Measurements from ENCODE around the gene GP5.

The GP5 gene

DNA sequence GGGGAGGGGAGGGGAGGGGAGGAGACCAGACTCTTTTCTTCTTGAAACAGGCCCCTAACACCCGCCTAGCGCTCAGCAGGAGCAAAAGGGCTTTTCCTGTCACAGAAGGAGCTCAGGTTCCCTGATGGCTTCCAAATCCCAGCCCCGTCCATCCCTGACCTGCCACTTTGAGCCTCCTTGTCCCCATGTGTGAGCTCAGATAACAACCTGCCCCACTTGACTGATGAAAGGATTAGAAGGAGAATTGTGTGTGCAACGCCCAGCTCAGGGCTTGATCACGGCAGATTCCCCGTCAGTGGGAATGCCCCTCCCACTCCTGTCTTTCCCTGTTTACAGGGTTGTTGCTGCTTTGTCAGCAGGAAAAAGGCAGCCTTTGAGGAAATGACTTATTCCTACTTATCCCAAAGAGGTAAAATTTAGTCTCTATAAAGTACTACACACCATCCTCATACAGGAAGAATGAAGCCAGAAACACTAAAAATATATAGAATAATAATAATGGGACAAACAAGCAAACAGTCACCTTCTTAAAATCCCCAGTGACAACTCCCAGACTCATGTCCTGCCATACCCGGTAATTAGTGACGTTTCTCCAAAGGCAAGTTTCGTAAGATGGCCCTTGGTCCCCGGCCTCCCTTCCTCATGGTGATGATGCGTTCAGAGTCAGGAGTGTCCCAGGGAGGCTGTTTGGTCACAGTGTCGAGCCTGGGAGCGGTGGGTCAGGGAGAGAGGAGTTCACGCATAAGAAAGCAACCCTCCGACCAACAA lies 23.4 kb downstream of the GP5 start:
- no peak for DNase-seq

DNA sequence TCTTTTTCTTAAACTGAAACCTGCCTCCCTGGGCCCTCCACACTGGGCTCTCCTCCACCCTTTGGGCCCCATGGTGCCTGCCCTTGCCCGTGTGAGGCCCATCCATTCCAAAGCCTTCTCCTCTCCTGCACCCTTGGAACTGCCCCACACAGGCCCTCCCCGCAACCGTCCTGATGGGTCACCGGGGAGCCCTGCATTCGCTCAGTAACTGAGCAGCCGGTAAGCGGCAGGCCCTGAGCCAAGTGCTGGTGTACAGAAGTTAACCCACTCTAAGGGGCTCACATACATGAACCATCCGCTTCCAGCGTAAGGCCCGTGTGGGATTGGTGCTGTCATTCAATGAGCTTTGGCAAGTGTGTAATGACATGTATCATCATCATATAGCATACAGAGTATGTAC lies 24.1 kb downstream of the GP5 start:
- no peak for DNase-seq

DNA sequence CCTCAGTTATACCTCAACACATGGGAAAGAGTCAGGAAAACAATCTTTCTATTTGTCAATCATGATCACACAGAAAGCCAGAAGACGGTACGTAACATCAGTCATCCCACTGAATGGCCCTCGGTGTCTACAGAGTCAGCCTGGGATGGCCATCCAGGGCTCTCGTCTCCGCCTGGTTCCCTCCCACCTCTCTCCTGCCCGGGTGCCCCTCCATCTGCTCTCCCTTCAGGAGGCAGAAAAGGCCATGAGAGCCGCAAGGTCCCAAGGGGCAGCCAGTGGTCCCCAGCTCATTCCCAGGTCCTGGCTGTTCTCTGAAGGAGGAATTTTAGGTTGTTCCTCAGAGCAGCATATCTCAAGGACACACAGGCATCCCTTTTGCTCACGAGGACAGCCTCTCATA lies 25.2 kb downstream of the GP5 start:
- DNase-seq: no peak

DNA sequence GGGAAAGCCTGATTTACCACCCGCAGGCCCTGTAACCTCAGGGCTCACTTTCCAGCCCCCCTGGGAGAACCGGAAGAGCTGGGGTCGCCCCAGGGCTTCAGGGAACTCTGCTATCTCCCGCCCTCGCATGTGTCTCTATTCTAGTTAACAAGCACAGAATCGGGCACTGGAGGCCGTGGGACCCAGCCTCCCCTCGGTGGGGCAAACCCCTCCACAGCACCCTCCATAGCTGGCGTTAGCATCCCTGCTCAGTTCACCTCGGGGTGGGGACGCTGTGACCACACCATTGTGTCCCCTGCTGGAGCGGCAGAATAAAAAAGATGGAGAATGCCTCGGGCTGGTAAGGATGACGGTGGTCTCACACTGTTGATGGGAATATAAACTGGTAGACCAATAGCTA lies 26.0 kb downstream of the GP5 start:
- DNase-seq: no peak

DNA sequence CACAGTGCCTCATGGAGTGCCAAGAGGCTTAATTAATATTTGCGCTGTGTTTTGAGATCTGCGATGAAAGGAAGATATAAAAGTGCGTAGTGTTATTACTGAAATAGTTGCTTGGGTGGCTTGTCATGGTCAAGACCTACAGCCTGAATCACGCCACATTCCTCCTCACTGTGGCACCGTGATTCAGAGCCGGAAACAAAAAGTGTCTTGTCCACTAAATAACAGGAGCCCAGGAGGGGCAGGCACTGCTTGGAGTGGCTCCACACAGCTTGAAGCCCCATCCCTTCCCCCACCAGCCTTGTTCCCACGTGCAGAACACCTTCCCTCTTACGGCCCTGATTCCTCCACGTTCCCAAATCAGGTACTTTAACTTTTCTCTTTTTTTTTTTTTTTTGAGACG lies 28.3 kb downstream of the GP5 start:
- no peak for DNase-seq

DNA sequence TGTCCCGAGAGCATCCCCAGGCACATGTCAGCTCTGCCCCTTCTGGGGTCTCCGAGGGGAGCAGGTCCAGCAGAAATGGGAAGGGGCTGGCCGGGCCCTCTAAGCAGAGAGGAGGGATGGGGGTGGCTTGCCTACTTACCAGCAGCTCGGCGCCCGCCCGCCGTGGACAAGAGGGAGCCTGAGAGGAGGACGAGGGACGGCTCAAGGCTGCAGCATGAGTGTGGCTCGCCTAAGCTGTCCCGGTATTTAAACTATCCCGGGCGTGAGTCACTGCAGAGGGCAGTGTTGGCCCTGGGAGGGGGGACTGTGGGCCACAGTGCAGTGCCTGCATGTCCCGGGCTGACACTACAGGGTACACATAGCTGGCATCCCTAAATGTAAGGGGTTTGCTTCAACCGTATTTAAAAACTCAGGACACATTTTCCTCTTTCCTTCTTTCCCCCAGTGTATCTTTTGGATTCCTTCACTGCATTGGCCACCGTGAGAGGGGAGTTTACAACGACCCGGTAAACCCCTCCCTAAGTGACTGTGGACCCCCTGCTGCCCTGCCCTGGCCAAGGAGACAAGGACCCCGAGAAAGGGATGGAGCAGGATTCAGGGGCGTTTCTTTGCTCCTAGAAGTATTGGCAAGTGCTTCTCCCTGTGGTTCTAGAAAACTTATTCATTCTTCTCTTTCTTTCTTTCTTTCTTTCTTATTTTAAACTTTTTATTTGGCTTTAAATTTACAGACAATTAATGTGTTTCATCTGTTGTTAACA lies 29.4 kb downstream of the GP5 start, which contains the start of gene LRRC15:
Gene LRRC15 (minus strand): TSS at position 222 of the 758 bp plus-strand sequence. CDS start 8,700 bp downstream, outside the sequence.
- DNase-seq: no peak

DNA sequence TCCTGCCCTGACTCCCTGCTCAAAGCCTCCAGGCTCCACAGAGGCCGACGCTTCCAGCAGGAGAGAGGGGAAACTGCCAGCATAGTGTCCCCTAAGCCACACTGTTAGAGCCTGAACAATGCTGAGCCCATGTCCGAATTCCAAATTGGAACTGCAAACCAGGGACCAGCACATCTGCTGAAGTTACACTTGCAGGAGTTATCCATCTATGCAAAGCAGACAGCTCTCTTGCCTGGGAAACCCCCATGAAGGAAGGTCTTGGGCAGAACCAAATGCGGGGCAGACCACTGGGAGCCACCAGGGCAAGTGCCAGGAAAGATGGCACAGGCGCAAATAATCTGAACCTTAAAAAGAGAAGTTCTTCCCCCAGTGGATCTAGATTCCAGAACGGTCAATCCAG lies 30.1 kb downstream of the GP5 start:
- DNase-seq: no peak

DNA sequence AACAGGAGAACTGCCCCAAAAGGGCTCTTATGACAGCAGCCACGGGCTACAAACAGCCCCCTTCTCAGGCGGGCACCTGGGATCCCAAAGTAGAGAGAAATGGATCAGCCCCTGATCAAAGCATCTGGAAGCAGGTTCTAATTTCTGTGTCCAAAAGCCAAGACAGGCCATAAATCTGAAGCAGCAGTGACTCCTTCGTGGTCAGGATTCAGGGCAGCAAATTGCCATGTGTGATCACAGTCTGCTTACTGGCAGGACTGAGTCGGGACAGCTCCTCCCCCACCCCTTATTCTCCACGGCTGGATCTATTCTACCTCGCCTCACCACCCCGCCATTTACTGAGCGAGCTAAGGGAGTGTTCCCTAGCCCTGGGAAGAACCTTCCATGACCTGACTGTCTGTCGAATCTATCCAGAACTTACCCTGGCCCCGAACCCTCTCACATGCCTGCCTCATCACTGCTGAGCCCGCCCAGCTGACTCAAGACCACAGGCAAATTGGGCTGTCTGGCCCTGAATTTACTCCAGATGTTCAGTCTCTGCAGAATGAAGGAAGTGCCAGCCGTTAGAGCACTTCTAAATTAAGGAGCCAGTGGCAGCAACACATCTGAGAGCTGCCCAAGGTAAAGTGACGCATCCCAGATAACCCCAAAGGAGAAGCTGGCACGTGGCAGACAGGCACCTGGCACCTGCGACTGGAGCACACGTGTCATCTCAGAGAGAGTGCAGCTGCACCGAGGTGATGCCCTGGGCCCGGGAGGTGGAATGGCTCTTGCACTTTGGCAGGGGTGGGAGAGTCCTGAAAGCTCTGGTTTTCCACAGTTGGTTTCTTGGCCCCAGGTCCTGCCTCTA lies 30.8 kb downstream of the GP5 start:
- DNase-seq: no peak

DNA sequence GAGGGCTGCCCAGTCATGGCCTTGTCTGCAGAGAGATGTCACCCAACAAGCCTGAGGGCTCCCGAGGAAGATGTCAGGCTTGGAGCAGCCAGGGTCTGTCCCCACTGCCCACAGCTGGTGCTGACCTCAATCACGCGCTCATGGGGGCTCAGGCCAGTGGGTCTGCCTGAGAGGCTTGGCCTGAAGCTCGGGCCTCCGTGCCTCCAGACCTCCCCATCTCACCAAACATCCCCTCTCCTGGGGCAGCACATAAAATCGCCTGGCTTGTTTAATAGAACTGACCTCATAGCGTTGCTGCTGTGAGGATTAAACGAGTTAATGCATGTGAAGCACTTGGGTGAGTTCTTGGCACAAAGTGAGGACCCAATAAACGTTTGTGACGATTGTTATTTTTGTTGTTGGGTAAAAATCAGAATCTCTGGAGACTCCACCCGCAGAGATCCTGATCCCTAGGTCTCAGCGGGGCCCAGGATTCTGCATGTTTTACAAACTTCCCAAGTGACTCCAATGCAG lies 33.0 kb downstream of the GP5 start:
- DNase-seq: no peak

DNA sequence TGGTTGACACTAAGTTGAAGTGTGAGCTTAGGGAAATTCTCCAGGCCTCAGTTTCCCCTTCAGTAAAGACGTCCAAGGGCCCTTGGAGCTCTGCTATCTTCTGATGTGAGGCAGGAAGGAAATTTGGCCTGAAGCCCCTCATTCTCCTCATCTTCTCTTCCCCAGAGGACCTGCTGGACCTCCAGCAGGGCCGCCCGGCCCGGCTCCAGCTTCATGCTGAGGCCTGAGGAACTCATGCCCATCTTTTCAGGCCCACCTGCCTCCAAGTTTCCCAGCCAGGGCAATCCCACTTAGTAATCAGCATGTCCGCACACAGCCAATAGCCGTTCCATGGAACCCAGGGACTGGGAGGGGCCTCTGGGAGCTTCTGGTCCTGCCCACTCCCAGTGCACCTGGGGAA lies 33.5 kb downstream of the GP5 start:
- DNase-seq: no peak

DNA sequence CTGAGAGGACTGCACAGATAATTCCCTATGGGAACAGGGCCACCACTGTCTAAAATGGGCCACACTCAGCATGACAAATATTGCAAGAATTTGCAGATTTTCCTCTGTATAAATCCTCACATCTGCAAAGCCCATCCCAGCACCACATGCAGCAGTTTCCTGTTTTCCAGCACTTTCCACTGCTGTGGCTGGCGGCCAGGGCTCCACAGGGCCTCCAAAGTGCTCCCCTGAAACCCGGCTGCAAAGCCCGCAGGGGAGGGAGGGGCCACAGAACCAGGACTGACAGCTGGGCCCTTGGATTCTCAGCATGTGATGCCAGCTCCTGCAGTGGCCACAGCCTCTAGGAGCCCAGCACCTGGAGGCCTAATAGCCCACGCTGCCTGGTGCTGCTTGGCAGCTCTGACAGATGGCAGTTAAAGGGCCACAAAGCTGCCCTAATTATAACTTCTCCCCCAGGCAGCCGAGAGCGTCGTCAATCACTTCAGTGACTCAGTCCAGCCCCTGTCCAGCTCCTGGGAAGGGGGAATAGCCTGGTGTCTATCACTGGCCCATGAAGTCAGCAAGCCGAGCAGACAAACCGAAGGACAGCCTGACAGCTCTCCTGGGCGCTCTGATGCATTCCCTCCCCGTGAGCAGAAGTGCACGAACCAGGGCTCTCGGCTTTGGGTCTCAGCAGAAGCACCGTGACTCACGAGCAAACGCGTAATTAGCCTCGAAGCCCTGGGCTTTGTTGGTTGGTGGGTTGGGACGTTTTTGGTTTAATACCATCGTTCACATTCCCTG lies 34.2 kb downstream of the GP5 start:
- no peak for DNase-seq

DNA sequence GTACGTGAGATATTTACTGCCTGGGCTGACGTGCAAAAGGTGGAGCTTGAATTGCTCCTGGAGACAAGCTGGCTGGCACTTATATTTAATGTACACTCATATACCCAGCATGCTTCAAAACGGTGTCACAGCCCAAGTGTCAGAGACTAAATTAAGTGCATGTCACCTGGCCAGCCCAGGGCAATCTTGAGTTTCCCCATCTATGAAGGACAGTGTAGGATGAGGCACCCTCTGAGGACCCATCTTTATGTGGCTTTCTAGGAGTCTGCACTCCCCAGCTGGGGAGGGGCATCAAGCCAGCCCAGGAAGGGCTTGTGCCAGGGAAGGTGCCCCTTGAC lies 34.8 kb downstream of the GP5 start:
- no peak for DNase-seq

DNA sequence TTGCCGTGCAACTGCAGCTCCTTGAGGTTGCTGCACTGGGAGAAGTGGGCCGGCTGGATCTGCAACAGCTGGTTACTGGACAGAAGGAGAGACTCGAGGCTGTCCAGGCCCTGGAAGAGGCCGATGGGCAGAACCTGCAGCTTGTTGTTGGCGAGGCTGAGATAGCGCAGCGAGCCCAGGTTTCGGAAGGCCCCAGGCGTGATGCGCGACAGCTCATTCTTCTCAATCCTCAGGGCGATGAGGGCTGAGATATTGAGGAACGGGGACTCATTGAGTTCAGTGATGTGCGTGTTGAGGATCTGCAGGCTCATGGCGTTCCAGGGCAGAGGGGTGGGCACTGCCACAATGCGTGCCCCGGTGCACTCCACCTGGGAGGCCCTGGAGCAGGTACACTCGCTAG lies 38.5 kb downstream of the GP5 start:
- no peak for DNase-seq

DNA sequence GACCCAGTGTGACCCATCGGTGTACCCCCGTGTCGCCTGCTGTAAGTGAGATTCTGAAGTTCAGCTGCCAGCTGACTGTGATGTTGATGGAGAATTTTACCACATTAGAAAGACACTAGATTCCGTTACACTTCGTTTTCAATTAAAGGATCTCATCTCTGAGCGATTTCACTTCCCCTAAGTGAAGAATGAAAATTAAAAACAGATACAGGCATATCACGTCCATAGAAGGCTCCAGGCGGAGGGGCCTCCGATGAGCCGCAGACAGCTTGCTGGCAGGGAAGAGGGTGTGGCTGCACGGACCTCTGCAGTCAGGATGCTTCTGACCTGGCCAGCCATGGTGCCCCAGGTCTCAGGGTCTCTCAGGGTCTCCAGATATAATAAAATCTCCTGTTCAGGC lies 41.4 kb downstream of the GP5 start:
- no peak for DNase-seq

DNA sequence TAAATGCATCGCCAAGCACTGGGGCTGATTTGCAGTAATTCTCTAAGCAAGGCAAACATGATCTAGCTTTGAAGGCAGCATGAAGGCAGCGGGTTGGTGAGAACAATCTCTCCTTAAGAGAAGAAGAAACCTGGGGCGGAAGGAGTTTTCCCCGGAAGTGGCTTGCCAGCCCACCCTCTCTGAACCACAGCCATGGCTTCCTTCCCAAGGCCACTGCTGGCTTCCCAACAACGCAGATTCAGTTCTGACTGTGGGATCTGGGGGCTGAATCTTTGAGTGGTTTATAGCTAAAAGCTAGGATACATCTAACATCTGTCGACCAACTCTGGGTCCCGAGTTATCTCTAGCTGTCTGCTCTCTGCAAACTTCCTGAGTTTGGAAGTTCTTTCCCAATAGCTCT lies 43.7 kb downstream of the GP5 start:
- DNase-seq: no peak

DNA sequence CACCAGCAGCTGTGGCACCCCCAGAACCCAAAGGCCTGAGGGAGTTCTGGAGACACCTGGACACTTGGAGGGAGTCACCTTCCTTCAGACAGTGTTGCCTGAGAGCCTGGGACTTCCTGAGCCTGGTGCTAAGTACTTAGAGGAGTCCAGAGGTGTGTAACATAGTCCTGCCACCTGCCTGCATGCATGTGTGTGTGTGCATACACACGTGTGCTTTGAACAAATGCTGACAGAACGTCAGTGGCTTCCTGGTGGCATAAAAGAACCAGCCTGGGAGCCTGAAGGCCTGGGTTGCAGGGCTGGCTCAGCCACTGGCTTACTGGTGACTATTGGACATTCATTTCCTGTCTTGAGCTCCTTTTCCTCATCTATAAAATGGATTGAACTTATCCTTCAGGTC lies 44.8 kb downstream of the GP5 start:
- DNase-seq: no peak

DNA sequence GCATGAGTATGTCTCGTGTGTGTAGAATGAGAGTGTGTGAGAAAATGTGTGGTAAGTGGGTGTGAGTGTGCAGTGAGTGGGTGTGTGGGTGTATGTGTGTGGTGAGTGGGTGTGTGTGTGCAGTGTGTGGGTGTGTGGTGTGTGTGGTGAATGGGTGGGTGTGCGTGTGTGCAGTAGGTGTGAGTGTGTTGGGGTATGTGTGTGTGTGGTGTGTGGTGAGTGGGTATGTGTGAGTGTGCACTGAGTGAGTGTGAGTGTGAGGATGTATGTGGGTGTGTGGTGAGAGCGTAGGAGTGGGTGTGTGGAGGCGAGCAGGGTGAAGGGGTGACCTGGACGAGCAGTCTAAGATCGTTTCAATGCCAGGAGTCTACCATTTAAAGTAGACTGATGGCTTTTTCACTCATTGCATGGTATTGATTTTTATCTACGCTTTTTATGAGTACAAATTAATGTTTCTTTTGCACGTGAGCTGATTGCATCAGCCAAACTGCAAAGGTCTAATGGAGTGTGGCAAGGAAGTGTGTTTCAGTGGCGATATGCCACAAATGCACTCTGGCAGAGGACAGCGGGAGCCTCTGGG lies 46.3 kb downstream of the GP5 start:
- no peak for DNase-seq

DNA sequence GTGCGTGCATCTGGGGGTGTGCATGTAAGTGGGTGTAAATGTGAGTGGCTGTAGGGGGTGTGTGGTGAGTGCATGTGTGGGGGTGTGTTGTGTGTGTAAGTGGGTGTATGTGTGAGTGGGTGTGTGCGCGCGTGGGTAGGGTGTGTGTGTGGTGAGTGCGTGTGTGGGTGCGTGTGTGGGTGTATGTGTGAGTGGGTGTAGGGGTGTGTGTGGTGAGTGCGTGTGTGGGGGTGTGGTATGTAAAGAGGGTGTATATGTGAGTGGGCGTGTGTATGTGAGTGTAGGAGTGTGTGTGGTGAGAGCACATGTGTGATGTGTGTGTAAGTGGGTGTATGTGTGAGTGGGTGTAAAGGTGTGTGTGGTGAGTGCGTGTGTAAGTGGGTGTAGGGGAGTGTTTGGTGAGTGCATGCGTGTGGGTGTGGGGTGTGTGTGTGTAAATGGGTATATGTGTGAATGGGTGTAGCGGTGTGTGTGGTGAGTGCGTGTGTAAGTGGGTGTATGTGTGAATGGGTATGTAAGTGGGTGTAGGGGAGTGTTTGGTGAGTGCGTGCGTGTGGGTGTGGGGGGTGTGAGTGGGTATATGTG lies 47.0 kb downstream of the GP5 start:
- DNase-seq: no peak

DNA sequence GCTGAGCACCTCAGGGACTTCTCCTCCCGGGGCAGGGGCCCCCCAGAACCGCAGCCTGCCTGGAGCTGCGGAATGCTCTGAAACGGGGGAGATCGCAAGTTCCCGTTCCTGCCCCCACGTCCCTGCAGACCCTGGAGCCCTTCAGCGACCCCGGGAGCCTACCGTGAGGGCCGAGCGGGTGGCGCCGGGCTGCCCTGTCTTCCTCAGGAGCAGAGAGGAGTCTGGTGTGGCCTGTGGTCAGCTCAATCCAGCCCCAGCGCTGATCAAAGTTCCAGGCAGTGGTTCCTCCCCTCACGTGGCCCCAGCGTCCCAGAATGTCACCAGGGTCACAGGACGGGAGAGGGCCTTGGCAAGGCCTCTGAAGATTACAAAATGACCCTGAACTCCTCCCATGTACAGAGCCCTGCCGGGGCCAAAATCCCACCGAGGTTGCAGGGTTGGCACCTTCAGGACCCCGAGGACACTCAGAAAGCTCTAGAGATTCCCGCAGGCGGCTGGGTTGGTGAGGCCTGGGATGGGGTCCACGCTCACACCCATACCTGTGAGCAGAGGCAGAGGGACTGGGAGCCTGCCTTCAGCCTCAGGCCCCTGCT lies 47.9 kb downstream of the GP5 start, which contains the start of gene CPN2:
Gene CPN2 (minus strand): TSS at position 249 of the 593 bp plus-strand sequence. CDS start 8,626 bp downstream, outside the sequence.
- no peak for DNase-seq

DNA sequence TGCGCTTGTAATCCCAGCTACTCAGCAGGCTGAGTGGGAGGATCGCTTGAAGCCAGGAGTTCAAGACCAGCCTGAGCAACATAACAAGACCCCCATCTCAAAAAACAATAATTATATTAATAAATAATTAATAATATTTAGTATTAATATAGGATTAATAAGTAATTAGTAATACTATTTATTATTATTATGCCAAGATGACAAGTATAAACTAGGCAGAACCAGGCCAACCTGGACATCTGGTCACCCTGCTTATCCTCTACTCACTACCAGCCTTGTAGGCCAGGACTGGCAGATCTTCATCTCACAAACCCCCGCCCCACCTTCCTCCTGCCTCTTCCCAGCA lies 48.4 kb downstream of the GP5 start:
- DNase-seq: no peak

DNA sequence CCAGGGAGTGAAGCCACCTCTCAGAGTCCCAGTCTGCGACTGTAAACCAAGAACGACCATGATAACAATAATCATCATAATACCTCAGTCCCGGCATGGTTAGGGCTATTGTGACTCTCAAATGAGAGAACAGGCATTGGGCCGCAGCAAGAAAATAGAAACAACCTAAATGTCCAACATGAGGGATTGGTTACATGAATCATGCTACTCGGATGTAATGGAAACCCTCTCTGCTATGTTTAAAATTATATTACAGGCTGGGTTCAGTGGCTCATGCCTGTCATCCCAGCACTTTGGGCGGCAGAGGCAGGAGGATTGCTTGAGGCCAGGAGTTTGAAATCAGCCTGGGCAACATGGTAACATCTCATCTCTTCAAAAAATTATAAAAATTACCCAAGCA lies 50.7 kb downstream of the GP5 start:
- DNase-seq: no peak
